SK-N-SH (cell line): Measurements from ENCODE around the gene LMNTD2. TPM values are rescaled to one million over a fixed set of nuclear protein-coding genes. Genes with fewer than 3 reads are reported as not detected.

ENCODE experiments used
- CTCF ChIA-PET: fragments of 300-600, 350-600 bp; formaldehyde crosslinking; extraction: SDS; loops from one replicate; lab custom pipeline; 2021; lab: Yijun Ruan, JAX
- POLR2A ChIA-PET: fragments of 350-600 bp; sonication (Branson Sonifier 250); formaldehyde crosslinking; extraction: SDS; loops from one replicate; lab custom pipeline; 2020; ENCODE audit warnings: antibody characterized with exemption, inconsistent platforms; lab: Yijun Ruan, JAX
- DNase-seq: peaks from one replicate; pipeline ENCODE4 v3.0.0; 2012
- H2AFZ ChIP-seq: fragments of 200-600 bp; sonication (generic); 2 replicates; pipeline ENCODE4 v1.8.1; 2016; ENCODE audit warnings: antibody characterized with exemption, mild to moderate bottlenecking, low read depth
- H3F3A ChIP-seq: fragments of 200-600 bp; sonication (generic); replicated peaks from 2 replicates; pipeline ENCODE3; 2016; ENCODE audit warnings: antibody characterized with exemption, mild to moderate bottlenecking; ENCODE audit not compliant: insufficient read depth
- H3K27ac ChIP-seq, 2 experiments: fragments of 200-500 bp in 1 of 2; fragments of 200-600 bp in 1 of 2; sonication (Bioruptor generic) in 1 of 2; sonication (generic), shearing (Covaris generic) in 1 of 2; 2 replicates each; pipeline versions ENCODE4 v1.5.1 to v1.6.1; 2014 to 2016; ENCODE audit warnings: low read depth in 2 of 2, inconsistent platforms in 1 of 2, low read length in 1 of 2, mild to moderate bottlenecking in 1 of 2, mixed read lengths in 1 of 2
- H3K27me3 ChIP-seq: fragments of 200-600 bp; sonication (generic), shearing (Covaris generic); 2 replicates; pipeline ENCODE4 v1.6.1; 2016; ENCODE audit warnings: mixed run types; ENCODE audit not compliant: insufficient read depth
- H3K36me3 ChIP-seq, 2 experiments: fragments of 200-500 bp in 1 of 2; fragments of 200-600 bp in 1 of 2; sonication (Bioruptor generic) in 1 of 2; sonication (generic) in 1 of 2; replicated peaks in 1 of 2; 2 replicates each; pipeline versions ENCODE3 to v1.5.1; 2014 to 2016; ENCODE audit warnings: low read length in 1 of 2, mild to moderate bottlenecking in 1 of 2; ENCODE audit not compliant: insufficient read depth in 2 of 2, control insufficient read depth in 1 of 2
- H3K4me1 ChIP-seq, 2 experiments: fragments of 200-500 bp in 1 of 2; fragments of 200-600 bp in 1 of 2; sonication (Bioruptor generic) in 1 of 2; sonication (generic), shearing (Covaris generic) in 1 of 2; 2 replicates each; pipeline versions ENCODE4 v1.5.1 to v1.6.1; 2014 to 2016; ENCODE audit warnings: low read depth in 1 of 2, low read length in 1 of 2, mixed run types in 1 of 2; ENCODE audit not compliant: insufficient read depth in 2 of 2, control insufficient read depth in 1 of 2
- H3K4me2 ChIP-seq: fragments of 200-600 bp; sonication (generic), shearing (Covaris generic); 2 replicates; pipeline ENCODE4 v1.6.1; 2017; ENCODE audit warnings: mixed run types
- H3K4me3 ChIP-seq, 2 experiments: fragments of 200-500 bp in 1 of 2; fragments of 200-600 bp in 1 of 2; sonication (Bioruptor generic) in 1 of 2; sonication (generic), shearing (Covaris generic) in 1 of 2; 2 replicates each; pipeline versions ENCODE4 v1.5.1 to v1.8.1; 2014 to 2016; ENCODE audit warnings: low read depth in 2 of 2, inconsistent platforms in 1 of 2, low read length in 1 of 2, mild to moderate bottlenecking in 1 of 2, mixed read lengths in 1 of 2, moderate library complexity in 1 of 2
- H3K79me2 ChIP-seq: fragments of 200-600 bp; sonication (generic); 2 replicates; pipeline ENCODE4 v1.8.1; 2017; ENCODE audit warnings: mild to moderate bottlenecking; ENCODE audit not compliant: insufficient read depth
- H3K9ac ChIP-seq: fragments of 200-600 bp; sonication (generic); 2 replicates; pipeline ENCODE4 v1.6.1; 2017; ENCODE audit warnings: mixed run types
- H3K9me2 ChIP-seq: fragments of 200-600 bp; sonication (generic); 2 replicates; pipeline ENCODE4 v1.6.1; 2017; ENCODE audit warnings: mixed run types
- H3K9me3 ChIP-seq: fragments of 200-600 bp; sonication (generic); 2 replicates; pipeline ENCODE4 v1.6.1; 2017; ENCODE audit warnings: mixed run types, mild to moderate bottlenecking, moderate library complexity
- H4K20me1 ChIP-seq: fragments of 200-600 bp; sonication (generic); 2 replicates; pipeline ENCODE4 v1.6.1; 2017; ENCODE audit warnings: mild to moderate bottlenecking, mixed run types; ENCODE audit not compliant: insufficient read depth
- EZH2phosphoT487 ChIP-seq: fragments of 200-600 bp; sonication (generic); IDR thresholded peaks from 2 replicates; pipeline ENCODE4 v1.6.1; 2017; ENCODE audit warnings: low read depth, mixed run types, mild to moderate bottlenecking, antibody characterized with exemption, moderate library complexity, borderline replicate concordance
- FOSL2 ChIP-seq: IDR thresholded peaks from 2 replicates; pipeline ENCODE4 v1.4.0; 2012; ENCODE audit warnings: low read depth, mild to moderate bottlenecking, moderate library complexity, borderline replicate concordance
- FOXJ3 ChIP-seq: sonication (generic); formaldehyde crosslinking; IDR thresholded peaks from 2 replicates; pipeline ENCODE4 v1.5.1; 2020; ENCODE audit warnings: mild to moderate bottlenecking, missing genetic modification reagents
- FOXM1 ChIP-seq: IDR thresholded peaks from 2 replicates; pipeline ENCODE4 v1.4.0; 2012; ENCODE audit warnings: low read depth, mild to moderate bottlenecking
- GATA2 ChIP-seq: sonication (generic); formaldehyde crosslinking; IDR thresholded peaks from 2 replicates; pipeline ENCODE4 v1.5.0; 2020; ENCODE audit warnings: mild to moderate bottlenecking, missing genetic modification reagents
- JUND ChIP-seq: IDR thresholded peaks from 2 replicates; pipeline ENCODE4 v1.4.0; 2012
- MXI1 ChIP-seq: IDR thresholded peaks from 2 replicates; pipeline ENCODE4 v1.6.1; 2012; ENCODE audit warnings: mild to moderate bottlenecking, low read depth, low read length, improper control_type of control experiment
- NFIC ChIP-seq: IDR thresholded peaks from 2 replicates; pipeline ENCODE4 v1.4.0; 2012; ENCODE audit warnings: borderline replicate concordance
- NRF1 ChIP-seq: IDR thresholded peaks from 2 replicates; pipeline ENCODE4 v1.6.1; 2012; ENCODE audit warnings: low read depth, mild to moderate bottlenecking, low read length
- POLR2AphosphoS5 ChIP-seq: IDR thresholded peaks from 2 replicates; pipeline ENCODE4 v1.6.1; 2012; ENCODE audit warnings: low read depth, low read length
- RFX5 ChIP-seq: IDR thresholded peaks from 2 replicates; pipeline ENCODE4 v1.6.1; 2012; ENCODE audit warnings: mild to moderate bottlenecking, improper control_type of control experiment, low read length
- SMC3 ChIP-seq: IDR thresholded peaks from 2 replicates; pipeline ENCODE4 v1.6.1; 2012; ENCODE audit warnings: low read depth, low read length, improper control_type of control experiment
- TCF12 ChIP-seq: IDR thresholded peaks from 2 replicates; pipeline ENCODE4 v1.4.0; 2012
- WGBS: methylation state at CpG from one replicate; pipeline ENCODE4 v1.1.6; 2017; ENCODE audit warnings: low lambda C conversion rate; 5-methylcytosine and 5-hydroxymethylcytosine counted together
- polyA plus RNA-seq, 3 experiments: library from polyadenylated mRNA; depleted of rRNA; stranded (reverse); fragments of >200 nt; gene quantifications; 2 replicates each; pipeline ENCODE4 v1.2.3, GENCODE V29; 2012
- TF ChIP-seq, protein P1 (sequence below): IDR thresholded peaks from 2 replicates; pipeline ENCODE4 v1.4.0; 2012; ENCODE audit warnings: low read depth
- TF ChIP-seq, protein P2 (sequence below): fragments of 200-600 bp; sonication (generic); IDR thresholded peaks from 2 replicates; pipeline ENCODE4 v1.6.1; 2017; ENCODE audit warnings: antibody characterized with exemption, mild to moderate bottlenecking, moderate library complexity
- TF ChIP-seq, protein P3 (sequence below): fragments of 150-350 bp; IDR thresholded peaks from 2 replicates; pipeline ENCODE4 v1.6.1; 2016; ENCODE audit warnings: mild to moderate bottlenecking, low read depth, low read length
- TF ChIP-seq, protein P4 (sequence below): IDR thresholded peaks from 2 replicates; pipeline ENCODE4 v1.6.1; 2012; ENCODE audit warnings: mild to moderate bottlenecking, low read depth, low read length, moderate library complexity

LMNTD2 gene
- polyA plus RNA-seq, 1 of the 3 experiments (the other 2 are of a cell fraction) = 2.4 TPM

DNA sequence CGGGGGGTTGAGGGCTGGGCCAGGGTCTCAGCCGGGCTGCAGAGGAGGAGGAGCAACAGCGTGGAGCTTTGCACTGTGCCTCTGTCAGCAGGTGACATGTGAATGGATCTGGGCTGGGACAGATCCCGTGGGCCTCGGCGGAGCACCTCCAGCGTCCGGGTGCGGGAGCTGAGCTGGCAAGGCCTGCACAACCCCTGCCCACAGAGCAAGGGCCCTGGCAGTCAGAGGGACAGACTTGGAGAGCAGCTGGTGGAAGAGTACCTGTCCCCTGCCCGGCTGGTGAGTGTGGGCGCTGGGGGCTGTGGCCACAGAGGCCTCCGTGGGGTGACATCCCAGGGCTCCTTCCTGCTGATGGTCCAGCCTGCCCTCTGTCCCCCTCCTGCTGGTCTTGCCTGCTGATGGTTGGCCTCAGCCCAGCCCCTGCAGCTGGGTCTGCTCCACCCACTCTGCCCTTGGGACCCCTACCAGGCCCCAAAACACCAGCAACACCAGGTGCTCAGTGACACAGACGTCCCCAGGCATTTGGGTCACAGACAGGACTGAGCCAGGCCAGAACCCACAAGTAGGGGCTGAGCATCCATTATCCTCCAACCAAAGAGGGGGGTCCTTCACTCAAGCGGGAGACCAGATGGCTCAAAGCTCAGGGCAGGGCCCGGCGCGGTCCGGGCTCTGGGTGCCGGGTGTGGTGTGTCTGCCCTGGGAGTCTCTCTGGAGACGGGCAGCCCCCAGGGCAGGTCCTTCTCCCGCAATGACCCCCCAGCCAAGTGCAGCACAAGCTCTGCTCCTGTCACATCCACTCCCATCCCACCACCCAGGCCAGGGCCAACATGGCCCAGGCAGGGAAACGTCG, 19.7 kb downstream of the LMNTD2 start:
- peaks cover 0 to 3% of the 10 kb centered on the region in 2 experiments; a peak in 1 of 4 replicates for H3K4me1 ChIP-seq
- CTCF ChIA-PET = interaction anchor here (1.0 to 2.0 kb wide), 2 partner anchors 10 to 22 kb away, joined by 3 to 7 read pairs; no protein-coding TSS in a partner anchor
- H3K27me3 ChIP-seq = no peaks in the 10 kb centered on the region
- no peak overlapping the region for H3K4me2 ChIP-seq
- H3K9me3 ChIP-seq = no peaks in the 10 kb centered on the region
- H3K9me2 ChIP-seq = no peaks in the 10 kb centered on the region
- no peak for TF ChIP-seq FOSL2
- TF ChIP-seq EZH2phosphoT487 = no peak
- no peak for TF ChIP-seq POLR2AphosphoS5
- TF ChIP-seq, protein P1, sequence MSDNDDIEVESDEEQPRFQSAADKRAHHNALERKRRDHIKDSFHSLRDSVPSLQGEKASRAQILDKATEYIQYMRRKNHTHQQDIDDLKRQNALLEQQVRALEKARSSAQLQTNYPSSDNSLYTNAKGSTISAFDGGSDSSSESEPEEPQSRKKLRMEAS = no peak
- no peak for TF ChIP-seq SMC3
- TF ChIP-seq RFX5 = no peak
- TF ChIP-seq TCF12 = no peak
- TF ChIP-seq, protein P2, sequence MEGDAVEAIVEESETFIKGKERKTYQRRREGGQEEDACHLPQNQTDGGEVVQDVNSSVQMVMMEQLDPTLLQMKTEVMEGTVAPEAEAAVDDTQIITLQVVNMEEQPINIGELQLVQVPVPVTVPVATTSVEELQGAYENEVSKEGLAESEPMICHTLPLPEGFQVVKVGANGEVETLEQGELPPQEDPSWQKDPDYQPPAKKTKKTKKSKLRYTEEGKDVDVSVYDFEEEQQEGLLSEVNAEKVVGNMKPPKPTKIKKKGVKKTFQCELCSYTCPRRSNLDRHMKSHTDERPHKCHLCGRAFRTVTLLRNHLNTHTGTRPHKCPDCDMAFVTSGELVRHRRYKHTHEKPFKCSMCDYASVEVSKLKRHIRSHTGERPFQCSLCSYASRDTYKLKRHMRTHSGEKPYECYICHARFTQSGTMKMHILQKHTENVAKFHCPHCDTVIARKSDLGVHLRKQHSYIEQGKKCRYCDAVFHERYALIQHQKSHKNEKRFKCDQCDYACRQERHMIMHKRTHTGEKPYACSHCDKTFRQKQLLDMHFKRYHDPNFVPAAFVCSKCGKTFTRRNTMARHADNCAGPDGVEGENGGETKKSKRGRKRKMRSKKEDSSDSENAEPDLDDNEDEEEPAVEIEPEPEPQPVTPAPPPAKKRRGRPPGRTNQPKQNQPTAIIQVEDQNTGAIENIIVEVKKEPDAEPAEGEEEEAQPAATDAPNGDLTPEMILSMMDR = no peak
- TF ChIP-seq NRF1 = no peak
- TF ChIP-seq, protein P3, sequence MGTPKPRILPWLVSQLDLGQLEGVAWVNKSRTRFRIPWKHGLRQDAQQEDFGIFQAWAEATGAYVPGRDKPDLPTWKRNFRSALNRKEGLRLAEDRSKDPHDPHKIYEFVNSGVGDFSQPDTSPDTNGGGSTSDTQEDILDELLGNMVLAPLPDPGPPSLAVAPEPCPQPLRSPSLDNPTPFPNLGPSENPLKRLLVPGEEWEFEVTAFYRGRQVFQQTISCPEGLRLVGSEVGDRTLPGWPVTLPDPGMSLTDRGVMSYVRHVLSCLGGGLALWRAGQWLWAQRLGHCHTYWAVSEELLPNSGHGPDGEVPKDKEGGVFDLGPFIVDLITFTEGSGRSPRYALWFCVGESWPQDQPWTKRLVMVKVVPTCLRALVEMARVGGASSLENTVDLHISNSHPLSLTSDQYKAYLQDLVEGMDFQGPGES = no peak
- no peak for TF ChIP-seq FOXM1
- TF ChIP-seq, protein P4, sequence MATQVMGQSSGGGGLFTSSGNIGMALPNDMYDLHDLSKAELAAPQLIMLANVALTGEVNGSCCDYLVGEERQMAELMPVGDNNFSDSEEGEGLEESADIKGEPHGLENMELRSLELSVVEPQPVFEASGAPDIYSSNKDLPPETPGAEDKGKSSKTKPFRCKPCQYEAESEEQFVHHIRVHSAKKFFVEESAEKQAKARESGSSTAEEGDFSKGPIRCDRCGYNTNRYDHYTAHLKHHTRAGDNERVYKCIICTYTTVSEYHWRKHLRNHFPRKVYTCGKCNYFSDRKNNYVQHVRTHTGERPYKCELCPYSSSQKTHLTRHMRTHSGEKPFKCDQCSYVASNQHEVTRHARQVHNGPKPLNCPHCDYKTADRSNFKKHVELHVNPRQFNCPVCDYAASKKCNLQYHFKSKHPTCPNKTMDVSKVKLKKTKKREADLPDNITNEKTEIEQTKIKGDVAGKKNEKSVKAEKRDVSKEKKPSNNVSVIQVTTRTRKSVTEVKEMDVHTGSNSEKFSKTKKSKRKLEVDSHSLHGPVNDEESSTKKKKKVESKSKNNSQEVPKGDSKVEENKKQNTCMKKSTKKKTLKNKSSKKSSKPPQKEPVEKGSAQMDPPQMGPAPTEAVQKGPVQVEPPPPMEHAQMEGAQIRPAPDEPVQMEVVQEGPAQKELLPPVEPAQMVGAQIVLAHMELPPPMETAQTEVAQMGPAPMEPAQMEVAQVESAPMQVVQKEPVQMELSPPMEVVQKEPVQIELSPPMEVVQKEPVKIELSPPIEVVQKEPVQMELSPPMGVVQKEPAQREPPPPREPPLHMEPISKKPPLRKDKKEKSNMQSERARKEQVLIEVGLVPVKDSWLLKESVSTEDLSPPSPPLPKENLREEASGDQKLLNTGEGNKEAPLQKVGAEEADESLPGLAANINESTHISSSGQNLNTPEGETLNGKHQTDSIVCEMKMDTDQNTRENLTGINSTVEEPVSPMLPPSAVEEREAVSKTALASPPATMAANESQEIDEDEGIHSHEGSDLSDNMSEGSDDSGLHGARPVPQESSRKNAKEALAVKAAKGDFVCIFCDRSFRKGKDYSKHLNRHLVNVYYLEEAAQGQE = no peak
- TF ChIP-seq JUND = no peak
- no peak for TF ChIP-seq GATA2 (CRISPR knock-in tag)
- TF ChIP-seq NFIC = no peak
- no peak for TF ChIP-seq MXI1
- TF ChIP-seq FOXJ3 = no peak
- no peak overlapping the region for H3K9ac ChIP-seq
- DNase-seq = no peak
- no peak overlapping the region for H2AFZ ChIP-seq
- no peak overlapping the region for H3K4me3 ChIP-seq
- H3K27ac ChIP-seq = no peak overlapping the region
- H3F3A ChIP-seq = no peaks in the 10 kb centered on the region
- POLR2A ChIA-PET = no interaction called here
- 86% methylated on average over 8 of the region's 23 CpGs for WGBS
- no peaks in the 10 kb centered on the region for H4K20me1 ChIP-seq
- no peaks in the 10 kb centered on the region for H3K79me2 ChIP-seq
- H3K36me3 ChIP-seq = no peaks in the 10 kb centered on the region
